SKM-1 (cell line): ENCODE data around the gene GFRA1.
A peak's percentile ranks its signal among the peaks of the same experiment; 100 is the strongest.

Experiments
- DNase-seq: peaks from one replicate; lab custom pipeline; 2025; ENCODE audit not compliant: unreplicated experiment; lab: John Stamatoyannopoulos, UW

GFRA1 gene

GRCh38 chr10:116132780-116133399, 140.1 kb downstream of the GFRA1 start:
- no peak for DNase-seq

- DNase-seq: no peak
Measured at GRCh38 chr10:116130006-116130405, 143.0 kb downstream of the GFRA1 start.

GRCh38 chr10:116126954-116127695, 145.9 kb downstream of the GFRA1 start:
- DNase-seq: no peak

GRCh38 chr10:116126239-116126638, 146.8 kb downstream of the GFRA1 start:
- DNase-seq: no peak

- DNase-seq: no peak
Measured at GRCh38 chr10:116125180-116125579, 147.8 kb downstream of the GFRA1 start.

- DNase-seq: no peak
Measured at GRCh38 chr10:116124777-116125176, 148.2 kb downstream of the GFRA1 start.

GRCh38 chr10:116122664-116123063, 150.3 kb downstream of the GFRA1 start:
- DNase-seq: no peak

- peak; percentile 15 for DNase-seq
Measured at GRCh38 chr10:116121640-116122525, 151.1 kb downstream of the GFRA1 start.

GRCh38 chr10:116120688-116121455, 152.1 kb downstream of the GFRA1 start:
- DNase-seq: no peak

GRCh38 chr10:116118847-116119246, 154.2 kb downstream of the GFRA1 start:
- no peak for DNase-seq

GRCh38 chr10:116115797-116116196, 157.2 kb downstream of the GFRA1 start:
- DNase-seq: no peak

- DNase-seq: no peak
Measured at GRCh38 chr10:116115036-116115641, 157.9 kb downstream of the GFRA1 start.

GRCh38 chr10:116113721-116114501, 159.1 kb downstream of the GFRA1 start:
- no peak for DNase-seq

GRCh38 chr10:116112232-116113231, 160.5 kb downstream of the GFRA1 start:
- no peak for DNase-seq

GRCh38 chr10:116111483-116112095, 161.4 kb downstream of the GFRA1 start:
- no peak for DNase-seq

GRCh38 chr10:116110736-116111135, 162.3 kb downstream of the GFRA1 start:
- no peak for DNase-seq

- DNase-seq: no peak
Measured at GRCh38 chr10:116109881-116110280, 163.1 kb downstream of the GFRA1 start.

GRCh38 chr10:116109481-116109880, 163.5 kb downstream of the GFRA1 start:
- DNase-seq: no peak
